Measurements from ENCODE around the gene POLQ. TPM values are rescaled to one million over a fixed set of nuclear protein-coding genes. Genes with fewer than 3 reads are reported as not detected.

Gene POLQ
- total and polyA plus RNA-seq, 2 of the 8 experiments (the other 6 are each of a cell fraction or from before 2014, with no cell fraction given) = 3.6 to 15.3 TPM

DNA sequence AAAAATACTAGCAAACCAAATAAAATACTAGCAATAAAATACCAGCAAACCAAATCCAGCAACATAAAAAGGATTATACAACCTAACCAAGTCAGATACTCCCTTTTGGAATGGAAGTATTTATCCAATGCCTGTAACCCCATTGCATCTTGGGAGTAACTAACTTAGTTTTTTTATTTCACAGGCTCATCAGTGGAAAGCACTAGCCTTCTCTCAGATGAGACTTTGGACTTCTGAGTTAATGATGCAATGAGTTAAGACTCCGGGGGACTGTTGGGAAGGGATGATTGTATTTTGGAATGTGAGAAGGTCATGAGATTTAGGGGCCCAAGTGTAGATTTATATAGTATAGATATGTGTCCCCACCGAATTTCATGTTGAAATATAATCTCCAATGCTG, 41.2 kb downstream of the POLQ start (continued):
- no peak for TF ChIP-seq JUND (IDR thresholded peaks at IDR 0.05; ENCODE audit: low read length)
- no peak for TF ChIP-seq POLR2AphosphoS5 (IDR thresholded peaks at IDR 0.05; ENCODE audit: low read depth, low read length)
- no peak for TF ChIP-seq GTF2F1 (IDR thresholded peaks at IDR 0.05; ENCODE audit: borderline replicate concordance, low read depth, low read length)
- TF ChIP-seq CTCF (IDR thresholded peaks at IDR 0.05; ENCODE audit: control extremely low read depth in 1 of 3, insufficient read depth in 1 of 3, low read depth in 1 of 3, low read length in 3 of 3) = no peak
- TF ChIP-seq MAX (IDR thresholded peaks at IDR 0.05) = no peak
- no peak for TF ChIP-seq POLR2A (IDR thresholded peaks at IDR 0.05; ENCODE audit: control extremely low read depth in 1 of 2, low read depth in 2 of 2, low read length in 2 of 2)
- TF ChIP-seq EZH2 (IDR thresholded peaks at IDR 0.05; ENCODE audit: low read depth, low read length, severe bottlenecking) = no peak
